Tibial nerve (tissue), 3 donors: ENCODE data around the gene CHN2.

Source experiments
- POLR2A ChIP-seq, 2 donors: fragments of 450-650 bp; IDR thresholded peaks; one replicate each; pipeline ENCODE4 v1.6.1; 2017; ENCODE audit warnings: antibody characterized with exemption in 2 of 2, mild to moderate bottlenecking in 2 of 2, moderate library complexity in 2 of 2
- TF ChIP-seq, protein P1 (sequence below), 5 experiments: fragments of 200-600 bp in 3 of 5; fragments of 450-650 bp in 2 of 5; sonication (generic) in 3 of 5; IDR thresholded peaks; one replicate each; pipeline ENCODE4 v1.5.1; 2016 to 2019; ENCODE audit warnings: antibody characterized with exemption in 5 of 5, mild to moderate bottlenecking in 3 of 5, moderate library complexity in 2 of 5

DNA sequence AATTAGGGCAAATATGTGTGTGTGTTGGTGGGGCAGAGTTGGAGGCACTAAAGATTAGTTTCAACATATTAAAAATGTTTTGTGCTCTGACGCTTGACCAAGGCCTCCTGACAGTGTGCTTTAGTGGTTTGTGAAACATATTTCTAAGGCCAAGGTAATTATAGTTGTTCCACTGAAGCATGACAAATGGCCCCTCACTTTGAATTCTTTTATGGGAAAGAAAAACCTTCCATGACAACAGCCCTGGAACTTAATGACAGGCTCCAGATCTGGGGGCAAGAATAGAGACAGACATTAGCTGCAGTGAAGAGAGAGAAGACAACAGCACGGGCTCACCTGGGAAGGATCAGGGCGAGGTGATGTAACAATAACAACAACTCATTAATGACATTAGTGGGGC, 155.8 kb downstream of the CHN2 start:
- no peak for TF ChIP-seq POLR2A (IDR thresholded peaks at IDR 0.05)
- TF ChIP-seq, protein P1, sequence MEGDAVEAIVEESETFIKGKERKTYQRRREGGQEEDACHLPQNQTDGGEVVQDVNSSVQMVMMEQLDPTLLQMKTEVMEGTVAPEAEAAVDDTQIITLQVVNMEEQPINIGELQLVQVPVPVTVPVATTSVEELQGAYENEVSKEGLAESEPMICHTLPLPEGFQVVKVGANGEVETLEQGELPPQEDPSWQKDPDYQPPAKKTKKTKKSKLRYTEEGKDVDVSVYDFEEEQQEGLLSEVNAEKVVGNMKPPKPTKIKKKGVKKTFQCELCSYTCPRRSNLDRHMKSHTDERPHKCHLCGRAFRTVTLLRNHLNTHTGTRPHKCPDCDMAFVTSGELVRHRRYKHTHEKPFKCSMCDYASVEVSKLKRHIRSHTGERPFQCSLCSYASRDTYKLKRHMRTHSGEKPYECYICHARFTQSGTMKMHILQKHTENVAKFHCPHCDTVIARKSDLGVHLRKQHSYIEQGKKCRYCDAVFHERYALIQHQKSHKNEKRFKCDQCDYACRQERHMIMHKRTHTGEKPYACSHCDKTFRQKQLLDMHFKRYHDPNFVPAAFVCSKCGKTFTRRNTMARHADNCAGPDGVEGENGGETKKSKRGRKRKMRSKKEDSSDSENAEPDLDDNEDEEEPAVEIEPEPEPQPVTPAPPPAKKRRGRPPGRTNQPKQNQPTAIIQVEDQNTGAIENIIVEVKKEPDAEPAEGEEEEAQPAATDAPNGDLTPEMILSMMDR (IDR thresholded peaks at IDR 0.05), result no peak
